ENCODE data around the gene POLK.

DNA sequence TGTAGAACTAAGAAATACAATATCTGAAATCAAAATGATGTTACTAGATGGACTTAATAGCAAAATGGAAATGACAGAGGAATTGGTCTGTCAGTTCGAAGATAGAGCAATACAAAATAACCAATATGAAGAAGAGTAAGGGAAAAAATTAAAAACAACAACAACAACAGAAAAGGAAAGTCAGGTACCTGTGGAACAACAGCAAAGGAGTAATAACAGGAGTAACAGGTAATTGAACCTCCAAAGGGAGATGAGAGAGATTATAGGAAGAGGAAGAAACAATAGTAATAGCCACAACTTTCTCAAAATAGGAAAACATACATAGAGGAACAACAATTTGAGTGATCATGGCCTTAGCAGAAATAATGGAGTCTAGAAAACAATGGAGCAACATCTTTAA, 13.7 kb downstream of the POLK start:
- no peak for TF ChIP-seq POLR2A (IDR thresholded peaks at IDR 0.05; ENCODE audit: low read depth, low read length)
- TF ChIP-seq POLR2AphosphoS5 (IDR thresholded peaks at IDR 0.05; ENCODE audit: low read depth, low read length), result no peak
- no peak for TF ChIP-seq SPI1 (IDR thresholded peaks at IDR 0.05; ENCODE audit: low read depth, low read length)
- TF ChIP-seq TAF1 (IDR thresholded peaks at IDR 0.05; ENCODE audit: low read depth, low read length), result no peak
